Prostate gland (tissue), 2 donors: Measurements from ENCODE around the gene KLHL18. TPM values are rescaled to one million over a fixed set of nuclear protein-coding genes. Genes with fewer than 3 reads are reported as not detected.

ENCODE experiments used
- DNase-seq: peaks from one replicate; pipeline ENCODE4 v3.0.0-alpha.2; 2019; ENCODE audit warnings: low spot score
- H3K27ac ChIP-seq, 2 donors: fragments of 200-600 bp; sonication (generic); 2 replicates each; pipeline ENCODE4 v1.5.1; 2017 to 2019
- H3K27me3 ChIP-seq: fragments of 200-600 bp; sonication (generic); replicated peaks from 2 replicates; pipeline ENCODE4 v1.5.1; 2019; ENCODE audit not compliant: insufficient read depth
- H3K36me3 ChIP-seq, 2 donors: fragments of 200-600 bp; sonication (generic); 1 replicate in 1 of 2; 2 replicates in 1 of 2; pipeline versions ENCODE4 v1.5.1 to v1.8.1; 2017 to 2019
- H3K4me1 ChIP-seq: fragments of 200-600 bp; sonication (generic); replicated peaks from 2 replicates; pipeline ENCODE4 v1.5.1; 2019
- H3K4me3 ChIP-seq, 2 donors: fragments of 200-600 bp; sonication (generic); 2 replicates each; pipeline ENCODE4 v1.5.1; 2017 to 2019
- H3K9me3 ChIP-seq: fragments of 200-600 bp; sonication (generic); 2 replicates; pipeline ENCODE4 v1.5.1; 2017
- CTCF ChIP-seq, 4 experiments: fragments of 200-600 bp in 2 of 4; fragments of 450-650 bp in 2 of 4; sonication (generic) in 2 of 4; IDR thresholded peaks; 1 replicate in 3 of 4; 2 replicates in 1 of 4; pipeline ENCODE4 v1.5.1; 2016 to 2019; ENCODE audit warnings: antibody characterized with exemption in 4 of 4, mild to moderate bottlenecking in 2 of 4, moderate library complexity in 2 of 4
- POLR2A ChIP-seq: fragments of 450-650 bp; IDR thresholded peaks from one replicate; pipeline ENCODE4 v1.6.1; 2016; ENCODE audit warnings: antibody characterized with exemption, mild to moderate bottlenecking
- POLR2AphosphoS5 ChIP-seq: sonication (generic); formaldehyde crosslinking; IDR thresholded peaks from one replicate; pipeline ENCODE4 v1.6.1; 2017; ENCODE audit warnings: antibody characterized with exemption
- WGBS: methylation state at CpG from one replicate; pipeline ENCODE4 v1.1.5; 2018; 5-methylcytosine and 5-hydroxymethylcytosine counted together
- intact Hi-C: fragments of 100-400 bp; cut with DNase I; formaldehyde crosslinking; loops from one replicate; pipeline ENCODE4 v1.14.2; 2022
- total RNA-seq, 2 donors: library from RNA; depleted of rRNA; stranded (reverse); fragments of >200 nt; gene quantifications; one replicate each; pipeline ENCODE4 v1.1.0, GENCODE V29; 2016

Gene KLHL18
- total RNA-seq, 2 donors from 2014 or later, result 10.8 to 18.6 TPM

- WGBS, result 89% methylated on average over 3 of the region's 3 CpGs
- Histone ChIP-seq H3K4me1 (no peaks in the 10 kb centered on the region), H3K36me3 (no peaks in the 10 kb centered on the region), H3K27ac (no peak overlapping the region), H3K9me3 (no peaks in the 10 kb centered on the region), H3K4me3 (no peak overlapping the region), H3K27me3 (no peaks in the 10 kb centered on the region)
- intact Hi-C loops, result no loop called here
- DNase-seq, result no peak
- TF ChIP-seq POLR2A, result no peak
- TF ChIP-seq CTCF (IDR thresholded peaks at IDR 0.05), result no peak
- no peak for TF ChIP-seq POLR2AphosphoS5
Observed at GRCh38 chr3:47259114-47259513, 23.6 kb upstream of the KLHL18 start.

- Histone ChIP-seq H3K36me3 (no peaks in the 10 kb centered on the region), H3K27ac (no peak overlapping the region), H3K9me3 (no peaks in the 10 kb centered on the region), H3K4me3 (no peak overlapping the region), H3K4me1 (no peaks in the 10 kb centered on the region), H3K27me3 (no peaks in the 10 kb centered on the region)
- TF ChIP-seq POLR2AphosphoS5, result no peak
- TF ChIP-seq POLR2A, result no peak
- TF ChIP-seq CTCF (IDR thresholded peaks at IDR 0.05), result no peak
- WGBS, result 89% methylated on average over 4 of the region's 4 CpGs
- no peak for DNase-seq
- intact Hi-C loops, result no loop called here
Observed at GRCh38 chr3:47260605-47261004, 22.1 kb upstream of the KLHL18 start.

- WGBS, result 90% methylated on average over 3 of the region's 3 CpGs
- H3K36me3 ChIP-seq, result no peaks in the 10 kb centered on the region
- DNase-seq, result no peak
- H3K27me3 ChIP-seq, result no peaks in the 10 kb centered on the region
- H3K27ac ChIP-seq, result no peak overlapping the region
- H3K4me3 ChIP-seq, result no peak overlapping the region
- no peaks in the 10 kb centered on the region for H3K4me1 ChIP-seq
- TF ChIP-seq POLR2AphosphoS5, result no peak
- no peak for TF ChIP-seq POLR2A
- no peak for TF ChIP-seq CTCF (IDR thresholded peaks at IDR 0.05)
- H3K9me3 ChIP-seq, result no peaks in the 10 kb centered on the region
- intact Hi-C loops, result no loop called here
Observed at GRCh38 chr3:47261301-47261700, 21.4 kb upstream of the KLHL18 start.

- intact Hi-C loops, result no loop called here
- no peak for DNase-seq
- H3K4me1 ChIP-seq, result no peaks in the 10 kb centered on the region
- no peaks in the 10 kb centered on the region for H3K9me3 ChIP-seq
- H3K4me3 ChIP-seq, result no peak overlapping the region
- H3K36me3 ChIP-seq, result no peaks in the 10 kb centered on the region
- no peaks in the 10 kb centered on the region for H3K27me3 ChIP-seq
- no peak for TF ChIP-seq POLR2A
- TF ChIP-seq POLR2AphosphoS5, result no peak
- no peak for TF ChIP-seq CTCF (IDR thresholded peaks at IDR 0.05)
- H3K27ac ChIP-seq, result no peak overlapping the region
- 94% methylated on average over 1 of the region's 1 CpG for WGBS
Observed at GRCh38 chr3:47265008-47265407, 17.7 kb upstream of the KLHL18 start.

GRCh38 chr3:47265725-47266428 is 16.9 kb upstream of the KLHL18 start:
- Histone ChIP-seq H3K36me3 (no peaks in the 10 kb centered on the region), H3K4me1 (no peaks in the 10 kb centered on the region), H3K27ac (no peak overlapping the region), H3K4me3 (no peak overlapping the region), H3K9me3 (no peaks in the 10 kb centered on the region), H3K27me3 (no peaks in the 10 kb centered on the region)
- intact Hi-C loops, result no loop called here
- 92% methylated on average over 10 of the region's 10 CpGs for WGBS
- no peak for TF ChIP-seq CTCF (IDR thresholded peaks at IDR 0.05)
- no peak for TF ChIP-seq POLR2A
- TF ChIP-seq POLR2AphosphoS5, result no peak
- DNase-seq, result no peak
